Left hindlimb (tissue), 1 donor: Measurements from ENCODE around the gene DYNC1LI2.
A peak's percentile ranks its signal among the peaks of the same experiment; 100 is the strongest.
"Not testable (repeated sequence)": the region's sequence is repeated elsewhere in the genome, so short reads cannot be mapped to it uniquely, and the experiment has no call there.

Experiments
- DNase-seq: peaks from one replicate; pipeline ENCODE4 v3.0.0-alpha.2; 2018

Gene DYNC1LI2

DNA sequence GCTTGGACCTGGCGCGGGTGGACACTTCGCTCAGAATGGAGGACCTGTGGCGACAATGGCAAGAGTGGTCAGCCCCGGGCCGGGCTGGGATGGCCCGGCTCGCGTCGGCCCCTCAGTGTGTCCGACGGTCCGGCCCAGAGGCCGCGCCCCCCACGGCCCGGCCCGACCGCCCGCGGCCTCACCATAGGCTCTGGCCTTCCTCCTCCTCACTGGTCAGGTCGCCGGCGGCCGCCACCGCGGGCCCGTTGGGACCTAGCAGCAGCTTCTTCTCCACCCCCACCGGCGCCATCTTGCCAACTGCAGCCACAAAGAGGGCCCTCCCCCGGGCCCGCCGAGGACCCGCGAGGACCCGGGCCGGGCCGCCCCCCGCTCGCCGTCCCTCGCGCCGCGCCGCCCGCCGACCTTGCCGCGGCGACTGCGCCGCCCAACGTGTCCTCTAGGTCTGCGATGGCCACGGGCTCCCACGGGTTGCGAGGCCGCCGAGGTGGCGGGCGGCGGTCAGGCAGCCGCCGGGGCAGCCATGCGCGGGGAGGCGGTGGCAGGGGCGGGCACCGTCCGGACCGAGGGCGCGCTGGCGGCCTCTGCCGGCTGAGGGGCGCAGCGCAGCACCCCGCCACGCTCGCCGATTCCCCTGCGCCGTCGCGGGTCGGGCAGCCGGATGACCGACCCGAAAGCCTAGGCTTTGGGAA is at the start of gene DYNC1LI2:
Gene DYNC1LI2, minus strand, starts transcription at position 307 of the 689 bp plus-strand sequence. Its CDS starts 18 bp downstream, at position 289.
- peak; percentile 90 for DNase-seq

DNA sequence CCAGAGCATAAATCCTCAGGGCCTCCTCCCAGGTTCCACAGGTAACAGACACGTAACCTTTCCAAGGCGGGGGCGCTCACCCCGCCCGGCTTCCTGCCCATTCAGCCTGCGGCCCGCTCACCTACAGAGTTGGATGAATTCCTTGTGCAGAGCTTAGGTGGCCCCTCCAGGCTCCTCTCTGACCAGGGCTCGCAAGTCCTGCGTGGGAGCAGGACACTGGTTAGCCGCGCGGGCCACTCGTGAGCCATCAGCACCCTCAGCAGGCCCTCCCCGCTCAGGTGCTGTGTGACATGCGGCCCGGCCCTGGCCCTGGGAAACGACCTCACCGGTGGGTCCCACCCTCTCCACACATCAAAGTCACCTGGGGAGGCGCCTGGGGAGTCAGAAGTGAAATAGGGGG is 49.4 kb upstream of the DYNC1LI2 start:
- DNase-seq: no peak

DNA sequence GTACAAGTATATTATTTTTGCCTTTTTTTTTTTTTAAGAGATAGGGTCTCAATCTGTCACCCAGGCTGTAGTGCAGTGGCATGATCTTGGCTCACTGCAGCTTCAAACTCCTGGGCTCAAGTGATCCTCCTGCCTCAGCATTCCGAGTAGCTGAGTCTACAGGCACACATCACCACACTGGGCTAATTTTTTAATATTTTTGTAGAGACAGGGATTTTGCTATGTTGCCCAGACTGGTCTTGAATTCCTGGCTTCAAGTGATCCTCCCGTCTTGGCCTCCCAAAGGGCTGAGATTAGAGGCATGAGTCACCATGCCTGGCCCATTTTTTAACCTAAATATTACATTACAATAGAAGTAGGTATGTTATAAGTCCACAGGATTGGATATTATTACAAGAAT is 46.8 kb upstream of the DYNC1LI2 start:
- no peak for DNase-seq

DNA sequence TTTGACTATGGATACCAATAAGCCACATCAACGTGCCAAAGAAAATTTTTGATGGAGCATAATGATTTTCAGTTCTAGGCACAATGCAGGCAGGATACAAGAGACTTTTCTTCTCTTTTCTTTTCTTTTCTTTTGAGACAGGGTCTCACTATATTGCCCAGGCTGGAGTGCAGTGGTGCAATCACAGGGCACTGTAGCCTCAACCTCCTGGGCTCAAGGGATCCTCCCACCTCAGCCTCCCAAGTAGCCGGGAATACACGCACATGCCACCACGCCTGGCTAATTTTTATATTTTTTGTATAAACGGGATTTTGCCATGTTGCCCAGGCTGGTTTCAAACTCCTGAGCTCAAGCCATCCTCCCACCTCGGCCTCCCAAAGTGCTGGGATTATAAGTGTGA is 42.6 kb upstream of the DYNC1LI2 start:
- DNase-seq: not testable (repeated sequence)

DNA sequence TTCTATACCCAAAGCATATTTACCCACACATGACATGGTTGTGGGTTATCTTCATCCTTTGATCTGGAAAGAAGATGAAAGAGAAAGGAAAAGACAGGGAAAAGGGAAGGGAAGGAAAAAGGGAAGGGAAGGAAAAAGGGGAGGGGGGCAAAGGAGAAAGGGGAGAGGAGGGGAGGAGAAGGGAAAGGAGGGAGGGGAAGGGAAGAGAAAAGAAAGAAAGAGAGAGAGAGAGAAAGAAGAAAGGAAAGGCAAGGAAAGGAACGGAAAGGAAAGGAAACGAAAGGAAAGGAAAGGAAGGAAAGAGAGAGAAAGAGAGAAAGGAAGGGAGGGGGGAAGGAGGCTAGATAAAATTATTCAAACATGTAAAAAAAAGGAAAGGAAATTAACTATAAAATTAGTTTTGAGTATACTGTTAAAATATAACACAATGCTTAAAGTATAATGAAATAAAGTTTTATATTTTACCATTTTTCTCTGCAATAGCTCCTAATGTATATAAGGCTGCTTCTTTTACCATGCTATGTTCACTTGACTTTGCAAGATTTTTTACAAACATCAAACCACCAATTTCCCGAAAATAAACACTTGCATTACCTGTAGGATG is 38.8 kb upstream of the DYNC1LI2 start:
- no peak for DNase-seq

DNA sequence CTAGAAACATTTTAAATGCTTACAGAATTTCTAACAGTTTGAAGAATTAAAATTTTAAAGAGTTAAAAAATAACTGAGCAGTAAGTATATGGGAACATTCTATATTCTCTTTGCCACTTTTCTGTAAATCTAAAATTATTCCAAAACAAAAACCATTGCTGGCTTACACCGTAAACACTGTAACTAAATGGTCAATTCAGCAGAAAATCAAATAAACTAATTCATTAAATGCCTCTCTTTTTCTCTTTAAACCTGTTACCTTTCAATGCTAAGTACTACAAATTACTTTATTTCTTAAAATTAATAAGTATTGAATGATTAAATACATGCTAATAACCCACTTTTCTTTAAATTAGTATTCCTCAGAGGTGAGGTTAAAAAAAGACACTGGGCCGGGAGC is 36.0 kb upstream of the DYNC1LI2 start:
- no peak for DNase-seq

DNA sequence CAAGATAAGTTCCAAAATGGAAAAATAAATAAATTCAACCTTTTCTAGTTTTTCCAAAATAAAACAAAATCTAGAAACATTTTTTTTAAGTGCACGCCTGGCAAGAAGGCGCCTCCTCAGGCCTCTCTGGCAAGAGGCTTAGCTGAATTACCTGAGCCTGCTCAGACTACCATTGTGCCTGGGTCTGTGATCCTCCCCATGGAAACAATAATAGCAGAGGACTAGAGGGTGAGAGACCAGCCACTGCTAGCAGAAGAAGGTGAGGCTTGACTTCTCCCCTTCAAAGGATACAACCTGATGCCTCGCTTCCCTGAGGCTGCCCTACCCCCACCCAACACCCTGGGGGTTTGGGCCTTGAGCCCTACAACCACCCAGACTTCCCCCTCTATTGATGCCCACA is 35.1 kb upstream of the DYNC1LI2 start:
- DNase-seq: no peak

DNA sequence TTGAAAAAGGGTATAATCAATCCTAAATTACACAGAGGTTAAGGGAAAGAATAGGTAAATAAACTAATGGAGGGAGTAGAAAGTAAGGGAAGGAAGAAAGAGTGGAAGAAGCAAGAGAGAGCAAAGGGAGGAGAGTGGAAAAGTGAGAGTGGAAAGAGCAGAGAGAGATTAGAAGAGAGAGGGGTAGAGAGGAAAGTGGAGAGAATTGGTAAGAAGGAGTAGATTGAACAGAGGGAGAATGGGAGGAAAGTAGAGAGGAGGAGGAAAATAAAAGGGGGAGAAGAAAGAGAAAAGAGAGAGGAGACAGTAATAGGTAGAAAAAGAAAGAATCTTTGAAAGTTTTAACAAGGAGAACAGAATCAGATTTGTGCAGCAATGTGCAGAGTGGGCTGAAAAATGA is 25.0 kb upstream of the DYNC1LI2 start:
- DNase-seq: no peak

DNA sequence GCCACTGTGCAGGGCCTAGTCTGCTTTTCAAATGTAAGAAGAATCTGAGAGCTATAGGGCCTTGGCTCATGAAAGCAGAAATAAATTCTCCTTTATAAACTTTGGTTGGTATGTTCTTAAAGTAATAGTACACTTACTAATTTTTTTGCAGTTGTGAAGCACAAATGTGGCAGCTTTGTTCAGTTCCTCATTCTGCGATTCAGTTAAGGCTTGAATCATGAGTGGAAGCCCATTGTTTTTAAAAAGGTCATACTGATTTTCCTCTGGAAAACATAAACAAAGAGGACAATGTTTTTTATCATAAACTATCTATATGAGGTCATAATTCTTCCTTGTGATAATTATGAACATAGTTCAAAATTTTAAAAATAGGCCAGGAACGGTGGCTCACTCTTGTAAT is 23.6 kb upstream of the DYNC1LI2 start:
- DNase-seq: no peak

DNA sequence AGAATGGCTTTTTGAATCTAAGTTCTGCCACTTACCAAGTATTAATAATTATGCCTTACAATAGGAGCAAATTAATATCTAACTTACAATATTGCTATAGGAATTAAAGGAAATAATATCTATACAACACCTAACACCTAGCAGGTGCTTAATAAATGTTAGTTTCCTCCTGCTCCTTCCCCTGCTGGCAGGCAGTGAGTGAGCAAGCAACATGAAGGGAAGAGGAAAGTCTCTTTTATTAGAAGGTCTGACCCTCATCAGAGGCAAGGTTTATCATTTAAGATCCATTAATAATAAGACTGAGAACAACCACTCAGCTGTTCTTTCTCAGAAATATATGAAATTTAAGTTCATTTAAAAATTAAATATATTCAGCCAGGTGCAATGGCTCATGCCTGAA is 6.7 kb upstream of the DYNC1LI2 start:
- DNase-seq: no peak

DNA sequence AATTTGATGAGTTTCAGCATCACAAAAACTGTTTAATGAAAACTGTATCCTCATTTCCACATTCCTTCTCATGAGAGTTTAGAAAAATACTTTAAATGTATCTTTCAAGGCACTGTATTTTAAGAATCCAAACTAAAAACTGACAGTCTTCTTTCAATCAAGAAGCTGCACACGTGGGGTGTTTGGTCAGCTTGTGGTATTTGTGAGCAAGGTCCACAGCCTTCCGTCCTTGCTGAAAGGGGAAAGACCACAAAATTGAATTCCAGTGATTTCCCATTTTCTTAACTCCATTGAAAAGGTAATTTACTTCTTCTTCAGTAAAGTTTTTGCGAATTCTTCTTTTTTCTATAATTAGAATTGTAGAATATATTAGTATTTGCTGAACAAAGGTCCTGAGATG is 3.4 kb upstream of the DYNC1LI2 start:
- no peak for DNase-seq

DNA sequence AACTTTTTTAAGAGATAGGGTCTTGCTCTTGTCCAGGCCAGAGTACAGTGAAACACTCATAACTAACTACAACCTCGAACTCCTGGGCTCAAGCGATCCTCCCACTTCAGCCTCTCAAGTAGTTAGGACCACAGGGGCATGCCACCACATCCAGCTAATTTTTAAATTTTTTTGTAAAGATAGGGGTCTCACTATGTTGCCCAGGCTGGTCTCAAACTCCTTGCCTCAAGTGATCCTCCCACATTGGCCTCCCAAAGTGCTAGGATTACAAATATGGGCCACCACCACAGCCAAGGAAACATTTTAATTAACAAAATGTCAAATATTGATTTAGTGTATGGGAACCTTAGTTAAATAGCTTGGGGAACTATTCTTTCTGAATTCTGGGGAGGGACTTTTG is 2.8 kb upstream of the DYNC1LI2 start:
- DNase-seq: no peak

DNA sequence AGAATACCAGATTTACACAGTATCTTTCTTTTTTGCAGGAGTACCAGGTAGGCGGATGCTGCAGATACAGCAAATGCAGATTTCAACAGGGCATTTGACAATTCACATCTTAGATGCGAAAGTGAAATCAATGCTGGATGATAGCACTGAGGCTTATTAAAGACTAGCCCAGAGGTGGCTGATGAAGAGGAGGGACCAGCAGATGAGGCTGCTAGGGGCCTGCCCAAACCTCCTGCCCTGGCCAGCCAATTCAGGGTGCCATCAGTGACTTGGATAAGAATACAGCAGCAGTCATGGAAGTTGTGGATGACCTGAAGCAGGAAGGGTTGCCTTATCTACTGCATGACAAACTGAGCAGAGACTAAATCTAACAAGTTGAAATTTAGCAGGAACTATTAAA is 1.5 kb upstream of the DYNC1LI2 start:
- DNase-seq: no peak

DNA sequence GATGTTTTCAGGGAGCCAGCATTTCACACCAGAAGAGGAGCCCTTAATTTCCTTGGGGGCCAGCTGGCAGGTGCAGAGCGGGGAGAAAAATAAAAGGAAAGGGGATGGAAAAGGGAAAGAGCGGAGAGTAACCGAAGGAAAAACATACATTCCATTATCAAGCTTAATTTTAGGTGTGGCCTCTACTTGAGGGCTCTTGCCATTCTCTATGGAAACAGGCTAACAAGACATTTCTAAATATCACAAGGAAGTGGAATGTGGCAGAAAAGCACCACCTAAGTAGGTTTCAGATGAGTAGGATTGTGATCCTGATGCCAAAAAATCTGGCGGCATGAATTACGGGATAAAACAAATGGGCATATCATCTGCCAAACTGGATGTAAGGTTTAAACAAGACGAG is 970 bp upstream of the DYNC1LI2 start:
- no peak for DNase-seq

DNA sequence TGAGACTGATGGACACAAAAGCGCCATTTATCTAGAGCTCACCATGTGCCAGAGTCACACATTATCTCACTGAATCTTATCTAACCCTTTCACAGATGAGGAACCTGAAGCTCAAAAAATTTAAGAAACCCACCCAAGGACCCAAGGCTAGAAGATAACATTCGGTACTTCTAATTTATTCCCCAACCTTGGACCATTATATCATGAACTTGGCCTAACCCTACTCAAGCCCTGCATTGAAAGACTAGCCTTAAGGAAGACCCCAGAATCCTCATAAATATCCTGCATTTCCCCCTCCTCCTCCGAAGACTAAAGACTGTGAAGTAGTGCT is 548 bp upstream of the DYNC1LI2 start:
- no peak for DNase-seq

DNA sequence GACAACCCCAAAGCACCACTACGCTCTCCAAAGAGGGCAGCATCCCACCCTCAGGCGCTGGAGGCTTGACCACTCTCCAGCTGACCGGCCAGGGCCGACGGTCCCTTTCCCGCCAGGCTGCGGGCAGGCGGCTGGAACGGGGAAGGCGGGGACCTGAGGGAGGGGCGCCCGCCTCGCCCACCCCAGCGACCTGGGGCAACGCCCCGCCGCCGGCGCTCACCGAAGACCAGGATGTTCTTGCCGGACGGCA is 431 bp downstream of the DYNC1LI2 start:
- no peak for DNase-seq

DNA sequence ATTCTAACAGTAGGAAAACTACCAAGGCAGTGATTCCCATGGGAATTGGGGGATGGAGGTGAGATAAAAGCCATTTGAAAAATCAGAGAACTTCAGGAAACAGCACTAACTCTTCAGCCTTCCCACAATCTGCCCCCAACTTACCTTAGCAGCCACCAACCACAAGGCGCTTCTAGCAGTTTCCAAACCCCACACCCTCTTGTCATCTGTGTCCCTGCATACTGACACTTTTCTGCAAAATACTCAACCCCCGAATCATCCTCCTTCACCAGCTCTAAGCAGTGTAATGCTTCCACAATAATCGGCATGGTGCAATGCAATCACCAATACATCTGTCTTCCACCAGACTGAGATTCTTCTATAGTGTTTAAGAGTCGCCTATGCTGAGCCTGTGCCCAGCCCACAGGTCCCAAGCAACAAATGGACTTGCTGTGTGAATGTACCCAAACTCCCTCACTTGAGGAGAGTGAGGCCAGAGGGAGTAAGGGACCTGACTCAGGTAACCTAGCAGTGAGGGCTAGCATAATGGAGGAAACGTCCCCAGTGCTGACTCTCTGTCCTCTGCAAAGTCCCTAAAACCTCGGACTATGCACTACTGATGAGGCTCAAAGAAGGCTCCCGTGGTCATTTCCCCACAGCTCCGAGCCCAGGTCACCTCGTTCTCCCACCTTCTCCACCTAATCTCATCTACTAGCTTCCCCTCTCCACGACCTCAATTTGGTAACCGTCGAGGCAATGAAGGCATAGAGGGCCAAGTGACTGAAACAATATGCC is 943 bp downstream of the DYNC1LI2 start:
- DNase-seq: no peak

DNA sequence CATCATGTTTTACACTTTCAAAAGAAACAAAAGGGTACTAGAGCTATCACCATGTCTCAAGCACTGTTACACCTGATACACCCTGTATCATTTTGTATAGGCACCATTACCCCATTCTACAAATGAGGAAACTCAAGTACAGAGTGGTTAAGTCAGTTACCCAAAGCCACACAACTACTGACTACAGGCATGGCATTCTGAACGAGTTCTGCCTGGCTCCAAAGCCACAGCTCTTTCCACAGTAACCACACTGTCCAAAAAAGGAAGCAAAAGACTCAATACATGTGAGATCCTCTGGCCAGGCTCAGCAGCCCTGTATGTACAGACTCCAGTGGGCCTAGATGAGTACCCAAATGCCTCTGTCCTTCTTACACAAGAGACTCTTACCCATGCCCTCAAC is 4.7 kb downstream of the DYNC1LI2 start:
- no peak for DNase-seq

DNA sequence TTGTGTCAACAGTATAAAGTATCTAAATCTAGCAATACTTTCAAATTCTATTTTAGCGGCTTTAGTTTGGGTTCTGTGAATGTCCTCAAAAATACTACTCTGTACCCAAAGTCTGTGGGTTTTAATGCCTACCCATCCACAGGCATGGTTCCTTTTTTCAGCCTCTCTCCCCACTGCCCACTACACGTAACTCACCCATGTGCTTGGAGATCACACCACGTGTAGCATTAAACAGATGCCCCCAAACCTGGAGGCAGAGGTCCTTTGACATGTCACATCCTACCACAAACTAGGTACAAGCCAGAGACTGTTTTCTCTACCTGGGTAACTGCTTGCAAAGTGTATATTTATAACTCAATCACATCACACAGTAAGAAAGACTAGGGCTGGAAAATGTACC is 5.4 kb downstream of the DYNC1LI2 start:
- no peak for DNase-seq

DNA sequence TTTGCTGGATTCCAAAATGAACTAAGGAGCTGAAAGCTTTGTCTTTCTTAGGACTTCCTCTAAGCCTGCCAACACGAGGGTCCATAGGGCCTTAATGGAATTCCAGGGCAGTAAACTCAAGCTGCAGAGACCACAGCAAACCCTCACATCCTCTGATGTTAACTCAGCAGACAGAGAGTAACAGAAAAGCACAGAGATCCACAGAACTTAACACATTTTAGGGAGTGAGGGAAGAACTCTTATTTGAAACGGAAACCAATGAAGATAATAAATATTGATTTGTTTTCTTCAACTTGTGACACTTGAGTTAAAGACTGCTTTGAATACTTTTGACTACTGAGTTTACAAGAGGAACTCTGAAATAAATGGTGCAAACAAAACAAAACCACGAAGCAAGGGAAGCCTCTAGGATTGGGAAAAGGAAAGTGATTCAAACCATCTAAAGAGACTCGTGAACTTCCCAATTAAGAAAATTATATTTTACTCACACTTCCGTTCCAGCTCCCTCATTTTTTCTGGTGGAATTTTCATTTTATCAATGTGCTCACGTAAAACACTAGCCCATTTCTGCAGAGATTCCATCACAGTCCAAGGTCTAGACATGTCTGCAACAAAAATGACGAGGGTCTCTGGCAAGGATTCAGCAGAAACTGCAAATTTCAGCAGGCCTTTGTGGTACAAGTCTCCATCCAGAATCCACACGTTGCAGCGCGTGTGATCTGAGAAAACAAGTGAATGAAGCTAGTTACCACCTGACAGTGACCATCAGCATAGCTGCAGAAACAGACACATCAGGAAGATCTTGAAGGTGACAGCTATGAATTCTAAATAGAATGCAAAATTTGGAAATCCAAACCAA is 9.2 kb downstream of the DYNC1LI2 start:
- peak; percentile 53 for DNase-seq

DNA sequence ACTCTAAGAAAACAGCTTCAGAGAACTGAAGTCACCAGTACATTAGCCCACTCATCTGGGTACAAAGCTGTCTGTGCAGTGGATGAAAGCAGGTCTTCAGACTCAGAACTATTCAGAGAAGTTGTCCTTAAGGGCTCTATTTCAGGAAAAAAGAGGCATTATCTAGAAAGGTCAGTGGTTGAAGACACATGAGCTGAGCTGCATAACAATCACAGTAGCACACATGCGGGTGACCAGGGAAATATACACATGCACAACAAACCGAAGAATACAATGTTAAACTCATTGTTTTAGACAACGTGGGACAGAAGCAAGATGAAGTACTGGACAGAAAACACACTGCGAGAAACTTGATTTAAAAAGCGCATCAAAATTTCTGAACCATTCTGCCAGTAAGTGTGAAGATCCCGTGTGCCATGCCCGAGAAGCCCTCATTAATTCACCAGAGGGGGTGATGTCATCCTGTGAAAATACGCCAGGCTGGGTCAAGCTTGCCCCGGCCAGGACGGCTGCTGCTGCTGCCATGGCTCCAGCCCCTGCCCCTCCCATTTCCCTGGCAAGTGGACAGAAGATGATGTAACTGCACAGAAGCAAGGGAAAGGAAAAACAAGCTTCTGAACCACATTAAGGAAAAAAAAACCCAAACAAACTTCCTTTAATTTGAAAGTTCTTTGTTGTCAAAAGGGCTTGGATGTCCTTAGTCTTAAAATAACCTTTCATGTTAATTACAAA is 10.1 kb downstream of the DYNC1LI2 start:
- DNase-seq: peak; percentile 90

DNA sequence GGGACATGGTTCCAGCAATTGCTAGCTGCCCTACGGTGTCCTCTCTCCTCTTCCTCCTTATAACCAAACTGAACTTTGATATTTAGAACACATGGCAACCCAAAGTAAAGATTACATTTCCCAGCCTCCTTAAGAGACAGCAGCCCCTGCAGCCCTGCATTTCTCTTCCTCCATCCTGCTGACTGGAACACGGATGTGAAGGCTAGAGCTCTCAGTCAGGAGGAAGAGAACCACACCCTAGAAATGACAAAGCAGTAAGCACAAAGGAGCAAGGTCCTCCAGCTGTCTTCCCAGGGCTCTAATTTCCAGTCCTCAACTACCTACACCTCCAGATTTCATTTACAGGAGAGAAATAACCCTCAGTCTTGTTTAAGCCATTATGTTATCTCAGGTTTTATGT is 10.9 kb downstream of the DYNC1LI2 start:
- DNase-seq: no peak

DNA sequence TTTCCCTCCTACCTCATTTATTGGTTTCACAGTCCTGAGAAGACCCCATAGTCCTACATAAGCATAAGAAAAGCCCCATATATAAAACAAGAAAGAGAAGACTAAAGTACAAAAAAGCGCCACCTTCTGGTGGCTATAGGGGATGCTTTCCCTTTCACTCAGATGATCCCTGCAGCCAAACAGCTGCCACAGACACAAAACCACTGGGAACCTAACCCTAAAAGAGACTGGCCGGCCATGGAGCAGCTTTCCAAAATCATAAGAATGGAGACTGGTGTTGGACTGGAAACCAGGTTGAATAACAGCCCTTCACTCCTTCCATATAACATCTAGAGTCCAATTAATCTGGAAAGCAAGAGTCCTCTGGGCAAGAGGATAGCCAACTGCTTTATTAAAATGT is 11.4 kb downstream of the DYNC1LI2 start:
- no peak for DNase-seq
